Neuronal stem cell (in vitro differentiated cells): ENCODE measurements around the gene LRTM1.

Experiments used
- DNase-seq: peaks from one replicate; pipeline ENCODE4 v3.0.0-alpha.2; 2013; ENCODE audit warnings: low spot score
- H2AFZ ChIP-seq: one replicate; pipeline ENCODE4 v1.6.1; 2013; ENCODE audit warnings: mild to moderate bottlenecking, low read length, inconsistent platforms
- H2AK5ac ChIP-seq: 2 replicates; pipeline ENCODE4 v1.6.1; 2013; ENCODE audit warnings: low read depth, mild to moderate bottlenecking, inconsistent platforms, low read length, moderate library complexity, mixed read lengths
- H2BK120ac ChIP-seq: 2 replicates; pipeline ENCODE4 v1.6.1; 2013; ENCODE audit warnings: low read depth, mild to moderate bottlenecking, inconsistent platforms, low read length, moderate library complexity, mixed read lengths
- H2BK12ac ChIP-seq: one replicate; pipeline ENCODE4 v1.6.1; 2013; ENCODE audit warnings: low read length, inconsistent platforms
- H2BK15ac ChIP-seq: 2 replicates; pipeline ENCODE4 v1.6.1; 2013; ENCODE audit warnings: mild to moderate bottlenecking, low read length, inconsistent platforms, mixed read lengths
- H2BK5ac ChIP-seq: one replicate; pipeline ENCODE4 v1.6.1; 2013; ENCODE audit warnings: inconsistent platforms, mild to moderate bottlenecking, low read length, moderate library complexity
- H3K14ac ChIP-seq: one replicate; pipeline ENCODE4 v1.6.1; 2013; ENCODE audit warnings: low read length, inconsistent platforms
- H3K18ac ChIP-seq: 2 replicates; pipeline ENCODE4 v1.6.1; 2013; ENCODE audit warnings: low read length, inconsistent platforms
- H3K23ac ChIP-seq: 2 replicates; pipeline ENCODE4 v1.6.1; 2013; ENCODE audit warnings: low read depth, mild to moderate bottlenecking, mixed read lengths, low read length, inconsistent platforms; ENCODE audit not compliant: poor library complexity
- H3K27ac ChIP-seq: replicated peaks from 3 replicates; pipeline ENCODE4 v1.5.1; 2013; ENCODE audit warnings: low read length, inconsistent platforms
- H3K27me3 ChIP-seq, 3 experiments: 2 replicates each; pipeline ENCODE4 v1.6.1; 2013; ENCODE audit warnings: low read length in 3 of 3, mild to moderate bottlenecking in 2 of 3, inconsistent platforms in 1 of 3, low read depth in 1 of 3, mixed read lengths in 1 of 3, moderate library complexity in 1 of 3; ENCODE audit not compliant: control insufficient read depth in 3 of 3, insufficient read depth in 3 of 3
- H3K36me3 ChIP-seq, 2 donors: replicated peaks in 1 of 2; 2 replicates each; pipeline ENCODE4 v1.6.1; 2013; ENCODE audit warnings: low read length in 2 of 2; ENCODE audit not compliant: control insufficient read depth in 2 of 2, insufficient read depth in 2 of 2
- H3K4ac ChIP-seq: 2 replicates; pipeline ENCODE4 v1.6.1; 2013; ENCODE audit warnings: inconsistent platforms, mild to moderate bottlenecking, low read length, moderate library complexity
- H3K4me1 ChIP-seq, 2 donors: 1 replicate in 1 of 2; 2 replicates in 1 of 2; pipeline ENCODE4 v1.6.1; 2013; ENCODE audit warnings: low read length in 2 of 2, low read depth in 1 of 2; ENCODE audit not compliant: control insufficient read depth in 2 of 2, insufficient read depth in 1 of 2
- H3K4me2 ChIP-seq: one replicate; pipeline ENCODE4 v1.6.1; 2013; ENCODE audit warnings: mild to moderate bottlenecking, low read length, inconsistent platforms; ENCODE audit not compliant: insufficient read depth, poor library complexity, severe bottlenecking
- H3K4me3 ChIP-seq, 2 donors: 2 replicates each; pipeline ENCODE4 v1.5.1; 2013; ENCODE audit warnings: low read length in 2 of 2, mild to moderate bottlenecking in 2 of 2, inconsistent platforms in 1 of 2, moderate library complexity in 1 of 2
- H3K79me1 ChIP-seq: one replicate; pipeline ENCODE4 v1.6.1; 2013; ENCODE audit warnings: low read depth, mild to moderate bottlenecking, inconsistent platforms, low read length, moderate library complexity
- H3K9ac ChIP-seq: one replicate; pipeline ENCODE4 v1.6.1; 2013; ENCODE audit warnings: mild to moderate bottlenecking, low read depth, low read length, inconsistent platforms; ENCODE audit not compliant: poor library complexity
- H3K9me3 ChIP-seq, 2 donors: replicated peaks in 1 of 2; 2 replicates each; pipeline versions ENCODE3 to v1.6.1; 2013; ENCODE audit warnings: low read length in 2 of 2, mild to moderate bottlenecking in 2 of 2, inconsistent platforms in 1 of 2, low read depth in 1 of 2, mixed read lengths in 1 of 2, moderate library complexity in 1 of 2; ENCODE audit not compliant: control insufficient read depth in 2 of 2, insufficient read depth in 1 of 2
- H4K8ac ChIP-seq: one replicate; pipeline ENCODE4 v1.6.1; 2013; ENCODE audit warnings: low read depth, mild to moderate bottlenecking, inconsistent platforms, low read length, moderate library complexity
- H4K91ac ChIP-seq: one replicate; pipeline ENCODE4 v1.6.1; 2013; ENCODE audit warnings: low read length, low read depth, mild to moderate bottlenecking, inconsistent platforms; ENCODE audit not compliant: poor library complexity
- WGBS, 2 donors: extraction: QIAGEN DNeasy Blood & Tissue Kit; methylation state at CpG; one replicate each; pipeline ENCODE4 v1.1.7; 2013; ENCODE audit warnings: missing lambda C conversion rate in 2 of 2, mixed read lengths in 1 of 2; ENCODE audit not compliant: insufficient read length in 2 of 2, insufficient replicate concordance in 1 of 2; ENCODE audit errors: extremely low coverage in 2 of 2; 5-methylcytosine and 5-hydroxymethylcytosine counted together

Gene LRTM1

GRCh38 chr3:54876694-54877093 is 51.2 kb downstream of the LRTM1 start:
- no peaks in the 10 kb centered on the region for H3K9me3 ChIP-seq
- no peak overlapping the region for H3K27ac ChIP-seq
- H3K18ac ChIP-seq: no peak overlapping the region
- no peak overlapping the region for H2BK120ac ChIP-seq
- H3K4me2 ChIP-seq: no peak overlapping the region
- H3K27me3 ChIP-seq: no peaks in the 10 kb centered on the region
- no peak for DNase-seq
- no peak overlapping the region for H2AFZ ChIP-seq
- no peak overlapping the region for H2BK15ac ChIP-seq
- H4K91ac ChIP-seq: no peak overlapping the region
- H2AK5ac ChIP-seq: no peak overlapping the region
- H3K79me1 ChIP-seq: no peaks in the 10 kb centered on the region
- H3K23ac ChIP-seq: no peak overlapping the region
- H4K8ac ChIP-seq: no peak overlapping the region
- H2BK12ac ChIP-seq: no peak overlapping the region
- H3K14ac ChIP-seq: no peak overlapping the region
- no peaks in the 10 kb centered on the region for H3K36me3 ChIP-seq
- no peak overlapping the region for H2BK5ac ChIP-seq
- H3K4me1 ChIP-seq: peaks cover 2% of the 10 kb centered on the region in 2 donors
- no peak overlapping the region for H3K4ac ChIP-seq
- no CpG with 5 or more reads among the region's 5 CpGs for WGBS, 2 donors
- H3K4me3 ChIP-seq: no peak overlapping the region
- H3K9ac ChIP-seq: no peak overlapping the region

- no CpG with 5 or more reads among the region's 8 CpGs for WGBS, 2 donors
- DNase-seq: no peak
- Histone ChIP-seq H3K4me1 (peaks cover 2% of the 10 kb centered on the region in 2 donors), H2AFZ (no peak overlapping the region), H4K91ac (no peak overlapping the region), H3K4me2 (no peak overlapping the region), H3K27me3 (no peaks in the 10 kb centered on the region), H2BK15ac (no peak overlapping the region), H3K4me3 (no peak overlapping the region), H2BK120ac (no peak overlapping the region), H3K9me3 (no peaks in the 10 kb centered on the region), H3K23ac (no peak overlapping the region), H3K4ac (no peak overlapping the region), H3K27ac (no peak overlapping the region), H3K14ac (no peak overlapping the region), H3K9ac (no peak overlapping the region), H2BK12ac (no peak overlapping the region), H3K79me1 (no peaks in the 10 kb centered on the region), H2AK5ac (no peak overlapping the region), H3K36me3 (no peaks in the 10 kb centered on the region), H4K8ac (no peak overlapping the region), H2BK5ac (no peak overlapping the region), H3K18ac (no peak overlapping the region)
Observed at GRCh38 chr3:54875596-54876268, 52.1 kb downstream of the LRTM1 start.

- Histone ChIP-seq H3K4me3 (no peak overlapping the region), H3K23ac (no peak overlapping the region), H3K4me1 (peaks cover 2 to 4% of the 10 kb centered on the region in 2 donors), H3K4ac (no peak overlapping the region), H2BK12ac (no peak overlapping the region), H2BK120ac (no peak overlapping the region), H3K14ac (no peak overlapping the region), H3K9me3 (no peaks in the 10 kb centered on the region), H3K27ac (no peak overlapping the region), H4K91ac (no peak overlapping the region), H3K27me3 (no peaks in the 10 kb centered on the region), H3K4me2 (no peak overlapping the region), H4K8ac (no peak overlapping the region), H2BK5ac (no peak overlapping the region), H3K9ac (no peak overlapping the region), H2AK5ac (no peak overlapping the region), H3K79me1 (no peaks in the 10 kb centered on the region), H3K18ac (no peak overlapping the region), H3K36me3 (no peaks in the 10 kb centered on the region), H2AFZ (no peak overlapping the region), H2BK15ac (no peak overlapping the region)
- WGBS, 2 donors: no CpG with 5 or more reads among the region's 7 CpGs
- DNase-seq: no peak
Observed at GRCh38 chr3:54874816-54875556, 52.9 kb downstream of the LRTM1 start.
